ENCODE measurements around the gene ARID3B. TPM values are rescaled to one million over a fixed set of nuclear protein-coding genes. Genes with fewer than 3 reads are reported as not detected.

ARID3B gene
- total RNA-seq, 1 experiment from 2014 or later, result 101 TPM

- no peak for TF ChIP-seq CTCF (conservative IDR thresholded peaks at IDR 0.05)
- Histone ChIP-seq H3K18ac (ENCODE audit: insufficient read length, low read depth, low read length) (no peak overlapping the region), H3K9me3 (ENCODE audit: control insufficient read depth, low read depth, low read length) (no peaks in the 10 kb centered on the region), H4K8ac (replicated peaks; ENCODE audit: insufficient read length, low read depth, low read length) (no peak overlapping the region), H2AK5ac (ENCODE audit: insufficient read length, low read length) (no peak overlapping the region), H3K4ac (ENCODE audit: low read depth, low read length) (no peak overlapping the region), H4K5ac (ENCODE audit: insufficient read length, low read depth, low read length) (no peak overlapping the region), H3K56ac (ENCODE audit: insufficient read length, low read depth, low read length) (no peak overlapping the region), H4K20me1 (ENCODE audit: control insufficient read depth, insufficient read depth, insufficient read length) (no peaks in the 10 kb centered on the region), H3K14ac (ENCODE audit: insufficient read depth, low read length) (no peak overlapping the region), H2BK120ac (ENCODE audit: low read depth, low read length, poor library complexity, severe bottlenecking) (no peak overlapping the region), H2BK5ac (ENCODE audit: insufficient read length, low read length) (no peak overlapping the region), H3T11ph (ENCODE audit: low read length) (no peak overlapping the region), H3K23ac (ENCODE audit: insufficient read length, low read depth, low read length) (no peak overlapping the region), H3K27ac (ENCODE audit: insufficient read length, low read depth, low read length) (no peak overlapping the region), H2AFZ (ENCODE audit: low read length) (no peak overlapping the region), H3K27me3 (ENCODE audit: insufficient read depth, low read length) (no peaks in the 10 kb centered on the region), H3K4me1 (ENCODE audit: insufficient read depth, low read length) (no peaks in the 10 kb centered on the region), H3K79me1 (ENCODE audit: insufficient read depth, low read depth, low read length, poor library complexity, severe bottlenecking) (no peaks in the 10 kb centered on the region), H4K91ac (ENCODE audit: insufficient read length, low read depth, low read length) (no peak overlapping the region), H3K4me2 (ENCODE audit: insufficient read depth, insufficient read length, low read length) (no peak overlapping the region), H3K9ac (ENCODE audit: extremely low read depth, insufficient read length, low read length) (no peak overlapping the region), H3K79me2 (ENCODE audit: insufficient read depth, low read length) (no peaks in the 10 kb centered on the region), H2BK20ac (ENCODE audit: low read depth, low read length, poor library complexity, severe bottlenecking) (no peak overlapping the region), H2BK12ac (ENCODE audit: insufficient read length, low read depth, low read length) (no peak overlapping the region), H2BK15ac (ENCODE audit: low read depth, low read length) (no peak overlapping the region), H3K23me2 (ENCODE audit: insufficient read length, low read depth, low read length, poor library complexity, severe bottlenecking) (no peaks in the 10 kb centered on the region)
- Mint-ChIP-seq H3K9me3 (no peaks in the 10 kb centered on the region), H3K36me3 (ENCODE audit: insufficient read depth in 1 of 3, low read depth in 3 of 3) (peaks cover 23 to 66% (median 55%) of the 10 kb centered on the region in 3 experiments; a peak in 6 of 7 replicates), H3K27ac (no peak overlapping the region), H3K4me1 (no peaks in the 10 kb centered on the region), H3K4me3 (no peak overlapping the region), H3K27me3 (ENCODE audit: low read depth) (no peaks in the 10 kb centered on the region; the same call in 1 of the 2 replicates)
- no CpG with 5 or more reads among the region's 3 CpGs for WGBS (ENCODE audit: extremely low coverage, insufficient read length, low lambda C conversion rate)
- no peak for DNase-seq
Observed at GRCh38 chr15:74631087-74631385, 90.0 kb downstream of the ARID3B start.
